ENCODE measurements around the gene ARHGAP32. TPM values are rescaled to one million over a fixed set of nuclear protein-coding genes. Genes with fewer than 3 reads are reported as not detected.

The ARHGAP32 gene
- total and polyA plus RNA-seq, 7 experiments from 2014 or later: 2.3 to 10.5 (median 4.9) TPM

- intact Hi-C loops (cut with micrococcal nuclease): loop anchor here in 1 of 2 donors (10.0 kb wide), 2 partner anchors 321 to 929 kb away; no protein-coding TSS in a partner anchor
- Histone ChIP-seq H3K4me3 (ENCODE audit: low read length) (no peak overlapping the region), H3K27me3 (ENCODE audit: control insufficient read depth in 2 of 2, insufficient read depth in 2 of 2, low read length in 2 of 2) (no peaks in the 10 kb centered on the region), H3K9me3 (ENCODE audit: control insufficient read depth in 2 of 3, low read length in 3 of 3) (no peaks in the 10 kb centered on the region), H3K36me3 (ENCODE audit: control insufficient read depth in 2 of 3, insufficient read depth in 3 of 3, low read length in 3 of 3) (no peaks in the 10 kb centered on the region), H3K27ac (ENCODE audit: low read depth, low read length) (no peak overlapping the region), H3K4me1 (ENCODE audit: control insufficient read depth in 2 of 2, insufficient read depth in 2 of 2, low read length in 2 of 2) (peaks cover 0 to 5% of the 10 kb centered on the region in 2 donors)
- ChIA-PET CTCF (interaction anchor here (0.7 kb wide), 1 partner anchor 24 kb away, joined by 3 read pairs; no protein-coding TSS in a partner anchor), POLR2A (no interaction called here)
- peak overlapping the region in 2 of 9 donors; percentile 39 to 65 for H3K27ac Mint-ChIP-seq
- H3K36me3 Mint-ChIP-seq: peaks cover 0 to 7% (median 0%) of the 10 kb centered on the region in 5 donors
- H3K9me3 Mint-ChIP-seq: no peaks in the 10 kb centered on the region
- DNase-seq (no peak), ATAC-seq (no peak)
- peak overlapping the region in 1 of 10 donors; percentile 70 for H3K4me3 Mint-ChIP-seq
- peaks cover 0 to 36% (median 4%) of the 10 kb centered on the region in 7 donors for H3K4me1 Mint-ChIP-seq
- H3K27me3 Mint-ChIP-seq: peaks cover 0 to 4% (median 0%) of the 10 kb centered on the region in 5 donors
Observed at GRCh38 chr11:128963744-128964325, 228.3 kb downstream of the ARHGAP32 start.

DNA sequence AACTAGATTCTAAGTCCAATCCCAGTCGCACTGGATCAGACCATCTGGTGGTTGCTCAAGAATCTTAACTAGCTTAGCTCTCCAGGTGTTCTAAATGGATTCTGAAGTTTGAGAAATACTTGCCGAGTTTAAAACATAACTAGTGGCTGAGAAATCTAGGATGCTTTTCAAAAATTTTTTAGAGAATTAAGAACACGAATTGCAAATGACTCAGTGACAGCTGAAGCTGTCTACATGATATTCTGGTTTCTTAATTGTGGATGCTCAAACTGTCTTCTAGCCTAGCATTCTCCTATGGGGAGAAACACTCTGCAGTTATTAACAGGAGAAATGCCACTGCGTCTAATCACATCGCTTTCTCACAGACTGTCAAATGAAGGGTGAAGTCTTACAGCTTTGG lies 229.2 kb downstream of the ARHGAP32 start:
- Mint-ChIP-seq H3K27me3 (peaks cover 0 to 7% (median 0%) of the 10 kb centered on the region in 5 donors), H3K4me3 (no peak overlapping the region), H3K4me1 (peaks cover 0 to 36% (median 4%) of the 10 kb centered on the region in 7 donors), H3K27ac (no peak overlapping the region), H3K36me3 (peaks cover 0 to 7% (median 0%) of the 10 kb centered on the region in 5 donors), H3K9me3 (no peaks in the 10 kb centered on the region)
- DNase-seq (no peak), ATAC-seq (no peak)
- CTCF ChIA-PET: interaction anchor here (0.6 to 1.2 kb wide), 3 partner anchors 10 to 79 kb away, joined by 3 to 4 read pairs (median 3); no protein-coding TSS in a partner anchor
- peaks cover 0 to 5% of the 10 kb centered on the region in 2 donors for H3K4me1 ChIP-seq (ENCODE audit: control insufficient read depth in 2 of 2, insufficient read depth in 2 of 2, low read length in 2 of 2)
- POLR2A ChIA-PET: no interaction called here
- no peak overlapping the region for H3K4me3 ChIP-seq (ENCODE audit: low read length)
- H3K36me3 ChIP-seq (ENCODE audit: control insufficient read depth in 2 of 3, insufficient read depth in 3 of 3, low read length in 3 of 3): no peaks in the 10 kb centered on the region
- H3K27ac ChIP-seq (ENCODE audit: low read depth, low read length): no peak overlapping the region
- no peaks in the 10 kb centered on the region for H3K27me3 ChIP-seq (ENCODE audit: control insufficient read depth in 2 of 2, insufficient read depth in 2 of 2, low read length in 2 of 2)
- intact Hi-C loops (cut with micrococcal nuclease): loop anchor here in 1 of 2 donors (10.0 kb wide), 2 partner anchors 322 to 928 kb away; no protein-coding TSS in a partner anchor
- no peaks in the 10 kb centered on the region for H3K9me3 ChIP-seq (ENCODE audit: control insufficient read depth in 2 of 3, low read length in 3 of 3)

DNA sequence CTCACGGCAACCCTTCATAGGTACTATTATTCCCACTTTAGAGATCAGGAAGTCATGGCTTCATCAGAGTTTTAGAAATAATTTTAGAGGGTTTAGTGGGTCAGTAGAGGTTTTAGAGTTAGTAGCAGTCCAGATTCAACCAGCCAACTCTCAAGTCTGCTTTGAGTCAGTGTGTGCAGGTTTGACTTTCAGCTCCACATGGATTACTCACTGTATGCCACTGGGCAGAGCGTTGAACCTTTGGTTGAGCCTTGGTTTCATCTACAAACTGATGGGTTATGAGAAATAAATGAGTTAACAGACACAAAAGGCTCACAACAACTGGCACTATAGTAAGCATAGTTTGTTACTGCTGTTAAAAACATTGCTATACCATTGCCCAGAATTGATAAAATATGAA lies 230.5 kb downstream of the ARHGAP32 start:
- Histone ChIP-seq H3K9me3 (ENCODE audit: control insufficient read depth in 2 of 3, low read length in 3 of 3) (no peaks in the 10 kb centered on the region), H3K4me1 (ENCODE audit: control insufficient read depth in 2 of 2, insufficient read depth in 2 of 2, low read length in 2 of 2) (peaks cover 0 to 5% of the 10 kb centered on the region in 2 donors), H3K4me3 (ENCODE audit: low read length) (no peak overlapping the region), H3K27ac (ENCODE audit: low read depth, low read length) (no peak overlapping the region), H3K36me3 (ENCODE audit: control insufficient read depth in 2 of 3, insufficient read depth in 3 of 3, low read length in 3 of 3) (no peaks in the 10 kb centered on the region), H3K27me3 (ENCODE audit: control insufficient read depth in 2 of 2, insufficient read depth in 2 of 2, low read length in 2 of 2) (no peaks in the 10 kb centered on the region)
- DNase-seq (no peak), ATAC-seq (no peak)
- intact Hi-C loops (cut with micrococcal nuclease): loop anchor here in 1 of 2 donors (10.0 kb wide), 2 partner anchors 323 to 927 kb away; no protein-coding TSS in a partner anchor
- ChIA-PET POLR2A (no interaction called here), CTCF (interaction anchor here (1.2 kb wide), 2 partner anchors 77 to 78 kb away, joined by 4 read pairs; no protein-coding TSS in a partner anchor)
- Mint-ChIP-seq H3K27me3 (peaks cover 0 to 12% (median 4%) of the 10 kb centered on the region in 5 donors), H3K36me3 (peaks cover 0 to 6% (median 0%) of the 10 kb centered on the region in 5 donors), H3K4me1 (peaks cover 0 to 35% (median 4%) of the 10 kb centered on the region in 7 donors), H3K9me3 (no peaks in the 10 kb centered on the region), H3K27ac (peak overlapping the region in 1 of 9 donors; percentile 52), H3K4me3 (no peak overlapping the region)

DNA sequence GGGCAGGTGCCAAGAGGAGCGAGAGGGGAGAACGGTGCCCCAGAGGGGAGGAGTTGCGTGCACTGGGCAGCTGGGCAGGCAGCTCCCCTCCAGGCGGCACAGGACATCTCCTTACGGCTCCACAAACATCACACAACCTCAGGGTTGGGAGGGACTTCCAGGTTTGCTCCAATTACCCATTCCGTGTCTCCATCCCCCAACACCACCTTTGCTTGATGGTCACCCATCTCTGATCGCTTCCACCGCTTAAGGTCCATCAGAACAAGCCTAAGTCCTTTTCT lies 235.0 kb downstream of the ARHGAP32 start:
- CTCF ChIA-PET: interaction anchor here (0.7 to 8.5 kb wide), 6 partner anchors 10 to 800 kb away, joined by 3 to 64 read pairs (median 9); no protein-coding TSS in a partner anchor
- ATAC-seq (no peak), DNase-seq (no peak)
- Histone ChIP-seq H3K27ac (ENCODE audit: low read depth, low read length) (no peak overlapping the region), H3K4me1 (ENCODE audit: control insufficient read depth in 2 of 2, insufficient read depth in 2 of 2, low read length in 2 of 2) (no peaks in the 10 kb centered on the region), H3K9me3 (ENCODE audit: control insufficient read depth in 2 of 3, low read length in 3 of 3) (no peaks in the 10 kb centered on the region), H3K27me3 (ENCODE audit: control insufficient read depth in 2 of 2, insufficient read depth in 2 of 2, low read length in 2 of 2) (no peaks in the 10 kb centered on the region), H3K4me3 (ENCODE audit: low read length) (no peak overlapping the region), H3K36me3 (ENCODE audit: control insufficient read depth in 2 of 3, insufficient read depth in 3 of 3, low read length in 3 of 3) (no peaks in the 10 kb centered on the region)
- H3K9me3 Mint-ChIP-seq: no peaks in the 10 kb centered on the region
- no peaks in the 10 kb centered on the region for H3K36me3 Mint-ChIP-seq
- H3K4me1 Mint-ChIP-seq: peaks cover 2 to 6% (median 4%) of the 10 kb centered on the region in 7 donors
- peaks cover 0 to 31% (median 8%) of the 10 kb centered on the region in 5 donors for H3K27me3 Mint-ChIP-seq
- no peak overlapping the region for H3K27ac Mint-ChIP-seq
- intact Hi-C loops (cut with micrococcal nuclease): loop anchor here in 1 of 2 donors (5.0 kb wide), 1 partner anchor 785 kb away; no protein-coding TSS in a partner anchor
- POLR2A ChIA-PET: no interaction called here
- no peak overlapping the region for H3K4me3 Mint-ChIP-seq

DNA sequence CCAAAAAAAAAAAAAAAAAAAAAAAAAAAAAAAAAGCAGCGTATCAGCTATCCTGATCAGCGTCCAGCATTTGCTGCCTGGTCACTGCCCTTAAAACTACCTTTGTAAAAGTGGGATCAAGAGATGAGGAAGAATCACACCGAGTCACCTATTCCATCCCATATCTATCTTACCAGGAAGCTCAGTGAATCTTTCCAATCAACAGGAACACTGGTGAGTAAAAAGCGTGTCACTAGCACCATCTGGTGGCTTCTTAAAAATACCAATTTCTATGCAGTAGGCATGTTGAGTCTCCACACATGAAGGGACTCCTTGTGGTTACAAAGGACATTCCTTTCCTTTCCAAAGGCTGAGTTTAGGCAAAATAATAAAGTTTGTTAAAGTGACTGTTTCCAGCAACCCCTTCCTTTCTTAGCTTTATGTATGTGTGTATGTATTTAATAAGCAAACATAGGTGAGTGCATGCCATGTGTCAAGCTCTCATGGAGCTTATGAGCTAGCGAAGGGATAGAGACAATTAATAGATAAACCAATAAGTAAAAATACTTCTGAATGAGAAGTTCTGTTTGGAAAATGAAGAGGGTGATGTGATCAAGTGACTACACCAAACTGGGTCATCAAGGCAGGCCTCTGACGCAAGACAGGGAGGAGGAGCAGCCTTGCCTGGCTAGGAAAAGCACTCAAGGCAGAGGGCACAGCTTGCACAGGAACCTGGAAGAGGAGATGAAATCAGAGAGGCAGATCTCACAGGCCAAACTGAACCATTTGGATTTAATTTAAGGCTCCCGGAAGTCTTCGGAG lies 235.5 kb downstream of the ARHGAP32 start:
- H3K27ac Mint-ChIP-seq: no peak overlapping the region
- CTCF ChIA-PET: interaction anchor here (0.7 to 8.5 kb wide), 9 partner anchors 9 to 1424 kb away, joined by 3 to 64 read pairs (median 4); no protein-coding TSS in a partner anchor
- H3K4me3 Mint-ChIP-seq: peak overlapping the region in 4 of 10 donors; percentile 15 to 52 (median 30)
- DNase-seq: peak in 6 of 9 donors; percentile 10 to 48 (median 34)
- H3K36me3 Mint-ChIP-seq: no peaks in the 10 kb centered on the region
- H3K9me3 ChIP-seq (ENCODE audit: control insufficient read depth in 2 of 3, low read length in 3 of 3): no peaks in the 10 kb centered on the region
- POLR2A ChIA-PET: no interaction called here
- H3K4me1 ChIP-seq (ENCODE audit: control insufficient read depth in 2 of 2, insufficient read depth in 2 of 2, low read length in 2 of 2): no peaks in the 10 kb centered on the region
- intact Hi-C loops (cut with micrococcal nuclease): loop anchor here (1.0 to 5.0 kb wide), 5 partner anchors 72 to 925 kb away; no protein-coding TSS in a partner anchor
- peak; percentile 60 for ATAC-seq
- no peaks in the 10 kb centered on the region for H3K27me3 ChIP-seq (ENCODE audit: control insufficient read depth in 2 of 2, insufficient read depth in 2 of 2, low read length in 2 of 2)
- peaks cover 0 to 33% (median 8%) of the 10 kb centered on the region in 5 donors for H3K27me3 Mint-ChIP-seq
- no peak overlapping the region for H3K4me3 ChIP-seq (ENCODE audit: low read length)
- no peak overlapping the region for H3K27ac ChIP-seq (ENCODE audit: low read depth, low read length)
- H3K4me1 Mint-ChIP-seq: peaks cover 2 to 6% (median 4%) of the 10 kb centered on the region in 7 donors
- no peaks in the 10 kb centered on the region for H3K9me3 Mint-ChIP-seq
- no peaks in the 10 kb centered on the region for H3K36me3 ChIP-seq (ENCODE audit: control insufficient read depth in 2 of 3, insufficient read depth in 3 of 3, low read length in 3 of 3)

GRCh38 chr11:128955636-128956035 lies 236.5 kb downstream of the ARHGAP32 start:
- no peak overlapping the region for H3K4me3 ChIP-seq (ENCODE audit: low read length)

More at GRCh38 chr11:128955636-128956035, 236.5 kb downstream of the ARHGAP32 start:
- H3K4me1 ChIP-seq (ENCODE audit: control insufficient read depth in 2 of 2, insufficient read depth in 2 of 2, low read length in 2 of 2): no peaks in the 10 kb centered on the region
- H3K4me3 Mint-ChIP-seq: no peak overlapping the region
- peaks cover 0 to 38% (median 8%) of the 10 kb centered on the region in 5 donors for H3K27me3 Mint-ChIP-seq
- CTCF ChIA-PET: interaction anchor here (0.7 to 8.5 kb wide), 7 partner anchors 8 to 798 kb away, joined by 3 to 64 read pairs (median 9); no protein-coding TSS in a partner anchor
- intact Hi-C loops (cut with micrococcal nuclease): loop anchor here (1.0 to 5.0 kb wide), 5 partner anchors 71 to 924 kb away; no protein-coding TSS in a partner anchor
- ATAC-seq: no peak
- no peak for DNase-seq
- no peaks in the 10 kb centered on the region for H3K9me3 Mint-ChIP-seq
- H3K27ac Mint-ChIP-seq: no peak overlapping the region
- no peaks in the 10 kb centered on the region for H3K36me3 Mint-ChIP-seq
- no peaks in the 10 kb centered on the region for H3K27me3 ChIP-seq (ENCODE audit: control insufficient read depth in 2 of 2, insufficient read depth in 2 of 2, low read length in 2 of 2)
- H3K4me1 Mint-ChIP-seq: peaks cover 2 to 6% (median 4%) of the 10 kb centered on the region in 7 donors
- H3K9me3 ChIP-seq (ENCODE audit: control insufficient read depth in 2 of 3, low read length in 3 of 3): no peaks in the 10 kb centered on the region
- H3K36me3 ChIP-seq (ENCODE audit: control insufficient read depth in 2 of 3, insufficient read depth in 3 of 3, low read length in 3 of 3): no peaks in the 10 kb centered on the region
- no peak overlapping the region for H3K27ac ChIP-seq (ENCODE audit: low read depth, low read length)
- POLR2A ChIA-PET: no interaction called here
